Bone marrow (tissue), 2 donors: ENCODE measurements around the gene DZIP1L.

Experiments
- DNase-seq, 2 donors: peaks; one replicate each; lab custom pipeline; 2025; lab: John Stamatoyannopoulos, UW

DZIP1L gene

GRCh38 chr3:138033202-138033691, 82.2 kb downstream of the DZIP1L start:
- no peak for DNase-seq

GRCh38 chr3:138032567-138032966, 82.8 kb downstream of the DZIP1L start:
- no peak for DNase-seq

GRCh38 chr3:138031536-138031935, 83.9 kb downstream of the DZIP1L start:
- DNase-seq = no peak

- DNase-seq = no peak
Observed at GRCh38 chr3:138030734-138031280, 84.6 kb downstream of the DZIP1L start.

GRCh38 chr3:138027821-138028220, 87.6 kb downstream of the DZIP1L start:
- no peak for DNase-seq

- DNase-seq = no peak
Observed at GRCh38 chr3:138025553-138025952, 89.9 kb downstream of the DZIP1L start.

GRCh38 chr3:138023754-138024153, 91.7 kb downstream of the DZIP1L start:
- no peak for DNase-seq

- DNase-seq = no peak
Observed at GRCh38 chr3:138019281-138020069, 95.9 kb downstream of the DZIP1L start.

- DNase-seq = no peak
Observed at GRCh38 chr3:138016065-138016464, 99.3 kb downstream of the DZIP1L start.

- no peak for DNase-seq
Observed at GRCh38 chr3:138012526-138012925, 102.9 kb downstream of the DZIP1L start.
